HepG2 (cell line): ENCODE measurements around the gene THSD8. TPM values are rescaled to one million over a fixed set of nuclear protein-coding genes. Genes with fewer than 3 reads are reported as not detected.

ENCODE experiments used
- ATAC-seq: fragments of 200-7000 bp; cut with Tn5 transposase; 3 replicates; pipeline ENCODE4 v1.9.1; 2020; ENCODE audit warnings: mild to moderate bottlenecking, moderate library complexity
- BruUV-seq: library from RNA; stranded (reverse); fragments of 400-500 nt; replicated peaks from 2 replicates; lab custom pipeline; 2021; lab: Mats Ljungman, UMichigan
- CTCF ChIA-PET: fragments of 300-600 bp; formaldehyde crosslinking; extraction: SDS; loops from one replicate; lab custom pipeline; 2021; ENCODE audit warnings: low total read pairs, inconsistent platforms, low intra/inter-chr PET ratio; lab: Yijun Ruan, JAX
- POLR2A ChIA-PET: fragments of 350-600 bp; sonication (Branson Sonifier 250); formaldehyde crosslinking; loops from one replicate; lab custom pipeline; 2020; ENCODE audit warnings: antibody characterized with exemption, inconsistent platforms; lab: Yijun Ruan, JAX
- DNase-seq: peaks from one replicate; pipeline ENCODE4 v3.0.0-alpha.2; 2015; ENCODE audit warnings: low spot score
- FAIRE-seq: peaks from 3 replicates; lab custom pipeline; 2011; peaks lifted over from hg19 to GRCh38; lab: Jason Lieb, UNC
- H2AFZ ChIP-seq: one replicate; pipeline ENCODE4 v1.6.1; 2011; ENCODE audit warnings: low read length, inconsistent platforms
- H3K27ac ChIP-seq: fragments of 300-600 bp; 3 replicates; pipeline ENCODE4 v1.8.0; 2011; ENCODE audit warnings: mixed run types, mild to moderate bottlenecking, mixed read lengths, low read length, inconsistent platforms; ENCODE audit not compliant: insufficient read depth; ENCODE audit errors: extremely low read length
- H3K27me3 ChIP-seq, 2 experiments: fragments of 200-600 bp in 1 of 2; 2 replicates in 1 of 2; 3 replicates in 1 of 2; pipeline versions ENCODE4 v1.6.0 to v1.8.0; 2011; ENCODE audit warnings: low read length in 2 of 2, mild to moderate bottlenecking in 2 of 2, moderate library complexity in 2 of 2, inconsistent platforms in 1 of 2; ENCODE audit not compliant: insufficient read depth in 2 of 2, control insufficient read depth in 1 of 2
- H3K36me3 ChIP-seq, 2 experiments: fragments of 200-600 bp in 1 of 2; replicated peaks in 1 of 2; 2 replicates in 1 of 2; 3 replicates in 1 of 2; pipeline versions ENCODE4 v1.5.1 to v1.8.0; 2011; ENCODE audit warnings: low read length in 2 of 2, inconsistent platforms in 1 of 2; ENCODE audit not compliant: insufficient read depth in 2 of 2, control insufficient read depth in 1 of 2
- H3K4me1 ChIP-seq: 2 replicates; pipeline ENCODE4 v1.5.1; 2012; ENCODE audit warnings: low read length, inconsistent platforms; ENCODE audit not compliant: insufficient read depth
- H3K4me2 ChIP-seq: 2 replicates; pipeline ENCODE4 v1.6.0; 2011; ENCODE audit warnings: low read depth, low read length, inconsistent platforms
- H3K4me3 ChIP-seq, 3 experiments: fragments of 200-600 bp in 1 of 3; sonication (generic), shearing (Covaris generic) in 1 of 3; replicated peaks in 1 of 3; 2 replicates each; pipeline ENCODE4 v1.5.1; 2011 to 2016; ENCODE audit warnings: low read length in 3 of 3, inconsistent platforms in 2 of 3, low read depth in 2 of 3, mild to moderate bottlenecking in 2 of 3, control low read depth in 1 of 3, mixed read lengths in 1 of 3; ENCODE audit not compliant: insufficient read depth in 1 of 3
- H3K79me2 ChIP-seq: one replicate; pipeline ENCODE4 v1.6.1; 2011; ENCODE audit warnings: low read length, inconsistent platforms; ENCODE audit not compliant: insufficient read depth
- H3K9ac ChIP-seq: 2 replicates; pipeline ENCODE4 v1.6.0; 2011; ENCODE audit warnings: mild to moderate bottlenecking, low read depth, low read length, inconsistent platforms; ENCODE audit not compliant: insufficient read depth
- H3K9me3 ChIP-seq: 2 replicates; pipeline ENCODE4 v1.5.1; 2012; ENCODE audit warnings: mild to moderate bottlenecking, low read length
- H4K20me1 ChIP-seq: 2 replicates; pipeline ENCODE4 v1.6.0; 2011; ENCODE audit warnings: inconsistent platforms, mild to moderate bottlenecking, low read length, moderate library complexity; ENCODE audit not compliant: insufficient read depth
- MIER2 ChIP-seq: IDR thresholded peaks from 2 replicates; pipeline ENCODE4 v1.6.1; 2016; ENCODE audit warnings: missing biosample characterization, missing genetic modification reagents
- RFX1 ChIP-seq: fragments of 450-650 bp; IDR thresholded peaks from 2 replicates; pipeline ENCODE4 v1.6.1; 2017
- SMAD1 ChIP-seq: sonication (generic); formaldehyde crosslinking; IDR thresholded peaks from 2 replicates; pipeline ENCODE4 v1.4.0; 2020; ENCODE audit warnings: missing genetic modification reagents, low read depth, mild to moderate bottlenecking, borderline replicate concordance
- SMAD9 ChIP-seq: sonication (generic); formaldehyde crosslinking; IDR thresholded peaks from 2 replicates; pipeline ENCODE4 v1.5.1; 2020; ENCODE audit warnings: mild to moderate bottlenecking, missing genetic modification reagents
- THRA ChIP-seq: sonication (generic); formaldehyde crosslinking; IDR thresholded peaks from 2 replicates; pipeline ENCODE4 v1.4.0; 2020; ENCODE audit warnings: missing genetic modification reagents, borderline replicate concordance
- TP53 ChIP-seq: sonication (generic); formaldehyde crosslinking; conservative IDR thresholded peaks from 2 replicates; pipeline ENCODE4 v1.4.0; 2020; ENCODE audit warnings: missing genetic modification reagents
- ZBTB39 ChIP-seq: sonication (generic); formaldehyde crosslinking; IDR thresholded peaks from 2 replicates; pipeline ENCODE4 v1.5.0; 2020; ENCODE audit warnings: missing genetic modification reagents
- ZKSCAN1 ChIP-seq: fragments of 150-350 bp; IDR thresholded peaks from 2 replicates; pipeline ENCODE4 v1.6.1; 2014; ENCODE audit warnings: low read length
- ZNF326 ChIP-seq: sonication (generic); formaldehyde crosslinking; IDR thresholded peaks from 2 replicates; pipeline ENCODE4 v1.4.0; 2020; ENCODE audit warnings: missing genetic modification reagents, borderline replicate concordance
- ZNF549 ChIP-seq: sonication (generic); formaldehyde crosslinking; IDR thresholded peaks from 2 replicates; pipeline ENCODE4 v1.5.0; 2020; ENCODE audit warnings: missing genetic modification reagents
- ZNF777 ChIP-seq: sonication (generic); formaldehyde crosslinking; IDR thresholded peaks from 2 replicates; pipeline ENCODE4 v1.4.0; 2020; ENCODE audit warnings: missing genetic modification reagents
- WGBS: methylation state at CpG from one replicate; pipeline ENCODE4 v1.1.6; 2017; ENCODE audit warnings: low lambda C conversion rate; 5-methylcytosine and 5-hydroxymethylcytosine counted together
- in situ Hi-C: cut with HindIII; loops from 2 replicates; pipeline ENCODE4 v1.10.0; 2017; ENCODE audit warnings: low pct_unique_long_range_greater_than_20kb; ENCODE audit not compliant: extremely low pct_ligation_motif_present
- intact Hi-C: fragments of 100-400 bp; cut with micrococcal nuclease; formaldehyde crosslinking; loops from one replicate; pipeline ENCODE4 v1.10.0; 2022; ENCODE audit not compliant: unreplicated experiment
- polyA plus RNA-seq, 8 experiments: library from polyadenylated mRNA; depleted of rRNA in 3 of 8; stranded (reverse) in 7 of 8; unstranded in 1 of 8; fragments of >200 nt; fragmentation: Illumina TruSeq in 4 of 8; extraction: Trizol in 4 of 8; gene quantifications; 2 replicates each; pipeline versions ENCODE4 v1.2.1 to v1.2.3, GENCODE V29; 2011 to 2016; ENCODE audit warnings: low read depth in 4 of 8, missing spikeins in 1 of 8, mixed read lengths in 1 of 8; ENCODE audit not compliant: insufficient read depth in 1 of 8
- total RNA-seq, 5 experiments: library from RNA; depleted of rRNA; stranded (reverse); fragments of >200 nt; fragmentation: Illumina TruSeq; extraction: Trizol; gene quantifications; 2 replicates each; pipeline ENCODE4 v1.2.3, GENCODE V29; 2016; ENCODE audit warnings: low read depth in 1 of 5
- TF ChIP-seq, protein P1 (sequence below): sonication (generic); formaldehyde crosslinking; conservative IDR thresholded peaks from 2 replicates; pipeline ENCODE4 v1.4.0; 2020; ENCODE audit warnings: missing genetic modification reagents
- TF ChIP-seq, protein P2 (sequence below): sonication (generic); formaldehyde crosslinking; IDR thresholded peaks from 2 replicates; pipeline ENCODE4 v1.4.0; 2020; ENCODE audit warnings: missing genetic modification reagents
- TF ChIP-seq, protein P3 (sequence below): sonication (generic); formaldehyde crosslinking; IDR thresholded peaks from 2 replicates; pipeline ENCODE4 v1.8.0; 2022; ENCODE audit warnings: mild to moderate bottlenecking, missing genetic modification reagents

Gene THSD8
- total and polyA plus RNA-seq, 2 of the 13 experiments (the other 11 are each of a cell fraction or from before 2014, with no cell fraction given), result 4.8 to 14.9 TPM

DNA sequence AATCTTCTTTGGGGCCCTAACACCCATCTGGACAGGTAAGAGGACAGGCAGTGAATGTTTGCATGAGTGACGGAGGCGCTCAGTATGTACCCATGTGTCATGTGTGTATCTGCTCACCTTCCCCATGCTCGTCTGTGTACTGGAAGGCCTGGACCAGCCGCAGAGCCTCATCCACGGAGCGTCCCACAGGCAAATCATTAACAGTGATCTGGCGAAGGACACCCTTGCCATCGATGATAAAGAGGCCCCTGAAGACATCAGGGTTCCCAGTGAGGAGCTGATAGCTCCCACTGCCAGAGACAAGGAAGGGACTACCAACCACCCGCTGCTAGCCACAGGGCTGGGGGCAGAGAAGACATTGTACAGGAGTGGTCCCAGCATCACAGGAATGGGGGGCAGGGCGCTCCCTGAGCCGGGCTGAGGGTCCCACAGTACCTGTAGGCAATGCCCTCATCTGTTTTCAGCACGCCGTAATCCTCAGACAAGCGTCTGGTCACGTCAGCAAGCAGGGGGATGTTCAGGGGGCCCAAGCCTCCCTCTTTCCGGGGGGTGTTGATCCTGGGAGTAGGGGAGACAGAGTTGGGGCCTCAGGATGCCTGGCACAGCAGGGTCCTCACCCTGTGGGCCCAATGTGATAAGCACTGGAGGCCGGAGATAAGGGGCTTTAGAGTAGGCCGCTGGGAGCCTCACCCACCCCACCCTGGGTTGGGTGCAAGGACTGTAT lies 2.0 kb upstream of the THSD8 start:
- H3K4me3 ChIP-seq, result peak overlapping the region; percentile 81 to 100 (median 93); a peak in 3 of 6 replicates
- TF ChIP-seq, protein P1, sequence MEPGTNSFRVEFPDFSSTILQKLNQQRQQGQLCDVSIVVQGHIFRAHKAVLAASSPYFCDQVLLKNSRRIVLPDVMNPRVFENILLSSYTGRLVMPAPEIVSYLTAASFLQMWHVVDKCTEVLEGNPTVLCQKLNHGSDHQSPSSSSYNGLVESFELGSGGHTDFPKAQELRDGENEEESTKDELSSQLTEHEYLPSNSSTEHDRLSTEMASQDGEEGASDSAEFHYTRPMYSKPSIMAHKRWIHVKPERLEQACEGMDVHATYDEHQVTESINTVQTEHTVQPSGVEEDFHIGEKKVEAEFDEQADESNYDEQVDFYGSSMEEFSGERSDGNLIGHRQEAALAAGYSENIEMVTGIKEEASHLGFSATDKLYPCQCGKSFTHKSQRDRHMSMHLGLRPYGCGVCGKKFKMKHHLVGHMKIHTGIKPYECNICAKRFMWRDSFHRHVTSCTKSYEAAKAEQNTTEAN (CRISPR knock-in tag), result no peak
- TF ChIP-seq THRA (CRISPR knock-in tag) (no peak), MIER2 (CRISPR knock-in tag) (no peak), SMAD9 (no peak), ZBTB39 (CRISPR knock-in tag) (no peak), ZNF326 (CRISPR knock-in tag) (no peak), ZNF549 (no peak), ZKSCAN1 (no peak), ZNF777 (CRISPR knock-in tag) (no peak), SMAD1 (CRISPR knock-in tag) (no peak), RFX1 (no peak), TP53 (no peak)
- TF ChIP-seq, protein P2, sequence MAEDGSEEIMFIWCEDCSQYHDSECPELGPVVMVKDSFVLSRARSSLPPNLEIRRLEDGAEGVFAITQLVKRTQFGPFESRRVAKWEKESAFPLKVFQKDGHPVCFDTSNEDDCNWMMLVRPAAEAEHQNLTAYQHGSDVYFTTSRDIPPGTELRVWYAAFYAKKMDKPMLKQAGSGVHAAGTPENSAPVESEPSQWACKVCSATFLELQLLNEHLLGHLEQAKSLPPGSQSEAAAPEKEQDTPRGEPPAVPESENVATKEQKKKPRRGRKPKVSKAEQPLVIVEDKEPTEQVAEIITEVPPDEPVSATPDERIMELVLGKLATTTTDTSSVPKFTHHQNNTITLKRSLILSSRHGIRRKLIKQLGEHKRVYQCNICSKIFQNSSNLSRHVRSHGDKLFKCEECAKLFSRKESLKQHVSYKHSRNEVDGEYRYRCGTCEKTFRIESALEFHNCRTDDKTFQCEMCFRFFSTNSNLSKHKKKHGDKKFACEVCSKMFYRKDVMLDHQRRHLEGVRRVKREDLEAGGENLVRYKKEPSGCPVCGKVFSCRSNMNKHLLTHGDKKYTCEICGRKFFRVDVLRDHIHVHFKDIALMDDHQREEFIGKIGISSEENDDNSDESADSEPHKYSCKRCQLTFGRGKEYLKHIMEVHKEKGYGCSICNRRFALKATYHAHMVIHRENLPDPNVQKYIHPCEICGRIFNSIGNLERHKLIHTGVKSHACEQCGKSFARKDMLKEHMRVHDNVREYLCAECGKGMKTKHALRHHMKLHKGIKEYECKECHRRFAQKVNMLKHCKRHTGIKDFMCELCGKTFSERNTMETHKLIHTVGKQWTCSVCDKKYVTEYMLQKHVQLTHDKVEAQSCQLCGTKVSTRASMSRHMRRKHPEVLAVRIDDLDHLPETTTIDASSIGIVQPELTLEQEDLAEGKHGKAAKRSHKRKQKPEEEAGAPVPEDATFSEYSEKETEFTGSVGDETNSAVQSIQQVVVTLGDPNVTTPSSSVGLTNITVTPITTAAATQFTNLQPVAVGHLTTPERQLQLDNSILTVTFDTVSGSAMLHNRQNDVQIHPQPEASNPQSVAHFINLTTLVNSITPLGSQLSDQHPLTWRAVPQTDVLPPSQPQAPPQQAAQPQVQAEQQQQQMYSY (CRISPR knock-in tag), result no peak
- TF ChIP-seq, protein P3, sequence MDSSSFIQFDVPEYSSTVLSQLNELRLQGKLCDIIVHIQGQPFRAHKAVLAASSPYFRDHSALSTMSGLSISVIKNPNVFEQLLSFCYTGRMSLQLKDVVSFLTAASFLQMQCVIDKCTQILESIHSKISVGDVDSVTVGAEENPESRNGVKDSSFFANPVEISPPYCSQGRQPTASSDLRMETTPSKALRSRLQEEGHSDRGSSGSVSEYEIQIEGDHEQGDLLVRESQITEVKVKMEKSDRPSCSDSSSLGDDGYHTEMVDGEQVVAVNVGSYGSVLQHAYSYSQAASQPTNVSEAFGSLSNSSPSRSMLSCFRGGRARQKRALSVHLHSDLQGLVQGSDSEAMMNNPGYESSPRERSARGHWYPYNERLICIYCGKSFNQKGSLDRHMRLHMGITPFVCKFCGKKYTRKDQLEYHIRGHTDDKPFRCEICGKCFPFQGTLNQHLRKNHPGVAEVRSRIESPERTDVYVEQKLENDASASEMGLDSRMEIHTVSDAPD (CRISPR knock-in tag), result no peak

More for the DNA sequence above, 2.0 kb upstream of the THSD8 start:
- Histone ChIP-seq H4K20me1 (peaks cover 5% of the 10 kb centered on the region; the same call in 1 of the 2 replicates), H3K4me1 (peaks cover 33% of the 10 kb centered on the region), H3K9me3 (no peaks in the 10 kb centered on the region), H3K27me3 (no peaks in the 10 kb centered on the region; a peak in 1 of 5 replicates), H3K79me2 (peaks cover 14% of the 10 kb centered on the region), H3K27ac (peak overlapping the region; percentile 92), H3K9ac (peak overlapping the region; percentile 99; the same call in 1 of the 2 replicates), H2AFZ (no peak overlapping the region), H3K4me2 (peak overlapping the region; percentile 88), H3K36me3 (peaks cover 2 to 12% of the 10 kb centered on the region in 2 experiments; a peak in 4 of 5 replicates)
- POLR2A ChIA-PET, result interaction anchor here (0.7 to 4.0 kb wide), 5 partner anchors 8 to 66 kb away, joined by 3 to 47 read pairs (median 5); partner anchors contain the start of gene JUNB
- CTCF ChIA-PET, result no interaction called here
- intact Hi-C loops, result no loop called here
- 100% methylated on average over 11 of the region's 18 CpGs for WGBS
- no TSS peak for BruUV-seq
- DNase-seq (no peak), ATAC-seq (no peak), FAIRE-seq (no peak)
- in situ Hi-C loops, result loop anchor here (5.0 kb wide), 1 partner anchor 33 kb away; no protein-coding TSS in a partner anchor
